ENCODE results near the gene SYCE3. TPM values are rescaled to one million over a fixed set of nuclear protein-coding genes. Genes with fewer than 3 reads are reported as not detected.

SYCE3 gene
- total RNA-seq, 1 experiment from 2014 or later, result 1.3 TPM

- Histone ChIP-seq H3F3A (ENCODE audit: low read length, unreplicated experiment) (no peaks in the 10 kb centered on the region), H4K20me1 (ENCODE audit: low read length) (no peaks in the 10 kb centered on the region), H3K27ac (ENCODE audit: low read length) (no peak overlapping the region), H3K9me2 (replicated peaks; ENCODE audit: low read length) (no peaks in the 10 kb centered on the region), H3K4me2 (ENCODE audit: low read length) (no peak overlapping the region), H3K9ac (ENCODE audit: low read length) (no peak overlapping the region), H3K79me2 (ENCODE audit: low read length) (peaks cover 35% of the 10 kb centered on the region), H3K9me3 (ENCODE audit: low read length) (no peaks in the 10 kb centered on the region), H3K4me3 (ENCODE audit: low read length) (no peak overlapping the region), H2AFZ (ENCODE audit: low read length) (no peak overlapping the region), H3K27me3 (ENCODE audit: low read length) (no peaks in the 10 kb centered on the region), H3K4me1 (ENCODE audit: insufficient read depth, low read length) (no peaks in the 10 kb centered on the region), H3K36me3 (ENCODE audit: low read depth, low read length) (no peaks in the 10 kb centered on the region; the same call in 1 of the 2 replicates)
- ChIA-PET POLR2A (ENCODE audit: unreplicated experiment) (no interaction called here), CTCF (no interaction called here)
- DNase-seq, result no peak
- no peak for TF ChIP-seq EZH2 (IDR thresholded peaks at IDR 0.05; ENCODE audit: low read length, unreplicated experiment)
- TF ChIP-seq CTCF (conservative IDR thresholded peaks at IDR 0.05; ENCODE audit: low read depth, low read length), result no peak
- no peak for TF ChIP-seq EZH2phosphoT487 (IDR thresholded peaks at IDR 0.05; ENCODE audit: borderline replicate concordance, low read length)
- ATAC-seq, result no peak
- BruUV-seq (replicated peaks), result no TSS peak
- intact Hi-C loops (cut with micrococcal nuclease), result no loop called here
Observed at GRCh38 chr22:50516891-50517290, 45.8 kb downstream of the SYCE3 start.

GRCh38 chr22:50516068-50516467 lies 46.7 kb downstream of the SYCE3 start:
- Histone ChIP-seq H2AFZ (ENCODE audit: low read length) (no peak overlapping the region), H4K20me1 (ENCODE audit: low read length) (no peaks in the 10 kb centered on the region), H3K79me2 (ENCODE audit: low read length) (peaks cover 36% of the 10 kb centered on the region), H3K27ac (ENCODE audit: low read length) (no peak overlapping the region), H3K4me1 (ENCODE audit: insufficient read depth, low read length) (no peaks in the 10 kb centered on the region), H3K9me2 (replicated peaks; ENCODE audit: low read length) (no peaks in the 10 kb centered on the region), H3K27me3 (ENCODE audit: low read length) (no peaks in the 10 kb centered on the region), H3F3A (ENCODE audit: low read length, unreplicated experiment) (no peaks in the 10 kb centered on the region), H3K4me3 (ENCODE audit: low read length) (no peak overlapping the region), H3K9ac (ENCODE audit: low read length) (no peak overlapping the region), H3K9me3 (ENCODE audit: low read length) (no peaks in the 10 kb centered on the region), H3K4me2 (ENCODE audit: low read length) (no peak overlapping the region), H3K36me3 (ENCODE audit: low read depth, low read length) (no peaks in the 10 kb centered on the region; the same call in 1 of the 2 replicates)
- ChIA-PET CTCF (no interaction called here), POLR2A (ENCODE audit: unreplicated experiment) (no interaction called here)
- BruUV-seq (replicated peaks), result no TSS peak
- intact Hi-C loops (cut with micrococcal nuclease), result no loop called here
- DNase-seq (no peak), ATAC-seq (no peak)
- no peak for TF ChIP-seq EZH2 (IDR thresholded peaks at IDR 0.05; ENCODE audit: low read length, unreplicated experiment)
- no peak for TF ChIP-seq CTCF (conservative IDR thresholded peaks at IDR 0.05; ENCODE audit: low read depth, low read length)
- no peak for TF ChIP-seq EZH2phosphoT487 (IDR thresholded peaks at IDR 0.05; ENCODE audit: borderline replicate concordance, low read length)

- BruUV-seq (replicated peaks), result no TSS peak
- ChIA-PET CTCF (no interaction called here), POLR2A (ENCODE audit: unreplicated experiment) (no interaction called here)
Observed at GRCh38 chr22:50513175-50513574, 49.5 kb downstream of the SYCE3 start.

More at GRCh38 chr22:50513175-50513574, 49.5 kb downstream of the SYCE3 start:
- no peaks in the 10 kb centered on the region for H4K20me1 ChIP-seq (ENCODE audit: low read length)
- TF ChIP-seq CTCF (conservative IDR thresholded peaks at IDR 0.05; ENCODE audit: low read depth, low read length) (no peak), EZH2phosphoT487 (IDR thresholded peaks at IDR 0.05; ENCODE audit: borderline replicate concordance, low read length) (no peak), EZH2 (IDR thresholded peaks at IDR 0.05; ENCODE audit: low read length, unreplicated experiment) (no peak)
- ATAC-seq (no peak), DNase-seq (no peak)
- peaks cover 60% of the 10 kb centered on the region for H3K79me2 ChIP-seq (ENCODE audit: low read length)
- no peaks in the 10 kb centered on the region for H3K9me2 ChIP-seq (replicated peaks; ENCODE audit: low read length)
- H3K4me2 ChIP-seq (ENCODE audit: low read length), result no peak overlapping the region
- H3K4me1 ChIP-seq (ENCODE audit: insufficient read depth, low read length), result peaks cover 7% of the 10 kb centered on the region
- no peak overlapping the region for H3K4me3 ChIP-seq (ENCODE audit: low read length)
- no peaks in the 10 kb centered on the region for H3F3A ChIP-seq (ENCODE audit: low read length, unreplicated experiment)
- no peak overlapping the region for H3K9ac ChIP-seq (ENCODE audit: low read length)
- no peak overlapping the region for H2AFZ ChIP-seq (ENCODE audit: low read length)
- no peaks in the 10 kb centered on the region for H3K9me3 ChIP-seq (ENCODE audit: low read length)
- H3K27me3 ChIP-seq (ENCODE audit: low read length), result no peaks in the 10 kb centered on the region
- no peak overlapping the region for H3K27ac ChIP-seq (ENCODE audit: low read length)
- intact Hi-C loops (cut with micrococcal nuclease), result no loop called here
- no peaks in the 10 kb centered on the region for H3K36me3 ChIP-seq (ENCODE audit: low read depth, low read length)
